H1 (cell line): ENCODE measurements around the gene COL20A1. TPM values are rescaled to one million over a fixed set of nuclear protein-coding genes. Genes with fewer than 3 reads are reported as not detected.

ENCODE experiments used
- CTCF ChIA-PET: fragments of 300-600 bp; sonication (Branson Sonifier 250); formaldehyde crosslinking; loops from one replicate; lab custom pipeline; 2021; ENCODE audit not compliant: partially characterized antibody; lab: Charles Lee
- POLR2A ChIA-PET: fragments of 300-600 bp; sonication (Branson Sonifier 250); formaldehyde crosslinking; loops from one replicate; lab custom pipeline; 2021; ENCODE audit warnings: inconsistent platforms; ENCODE audit not compliant: partially characterized antibody; lab: Charles Lee
- DNase-seq, 2 experiments: peaks; one replicate each; pipeline versions ENCODE4 v3.0.0 to v3.0.0-alpha.2; 2010 to 2022; ENCODE audit warnings: low spot score in 2 of 2, low read depth in 1 of 2, mixed read lengths in 1 of 2
- FAIRE-seq: peaks from 2 replicates; lab custom pipeline; 2011; peaks lifted over from hg19 to GRCh38; lab: Jason Lieb, UNC
- H2AFZ ChIP-seq: 2 replicates; pipeline ENCODE4 v1.8.1; 2012; ENCODE audit warnings: low read length, inconsistent platforms
- H2AK5ac ChIP-seq: 2 replicates; pipeline ENCODE4 v1.6.1; 2013; ENCODE audit warnings: low read depth, low read length
- H2BK120ac ChIP-seq: replicated peaks from 2 replicates; pipeline ENCODE3; 2013; ENCODE audit warnings: low read depth, low read length, inconsistent platforms
- H2BK12ac ChIP-seq: 2 replicates; pipeline ENCODE4 v1.6.1; 2013; ENCODE audit warnings: low read depth, low read length
- H2BK15ac ChIP-seq: 2 replicates; pipeline ENCODE4 v1.6.1; 2013; ENCODE audit warnings: low read length
- H2BK20ac ChIP-seq: 2 replicates; pipeline ENCODE4 v1.6.1; 2013; ENCODE audit warnings: low read length
- H2BK5ac ChIP-seq: 2 replicates; pipeline ENCODE4 v1.6.1; 2013; ENCODE audit warnings: low read depth, low read length
- H3K14ac ChIP-seq: 2 replicates; pipeline ENCODE4 v1.6.1; 2013; ENCODE audit warnings: inconsistent platforms; ENCODE audit not compliant: insufficient read length
- H3K18ac ChIP-seq: 2 replicates; pipeline ENCODE4 v1.6.1; 2013; ENCODE audit warnings: low read length; ENCODE audit errors: extremely low read depth
- H3K23ac ChIP-seq: 2 replicates; pipeline ENCODE4 v1.6.1; 2013; ENCODE audit warnings: inconsistent platforms; ENCODE audit not compliant: insufficient read length
- H3K23me2 ChIP-seq: 2 replicates; pipeline ENCODE4 v1.6.1; 2013; ENCODE audit warnings: low read depth, low read length
- H3K27ac ChIP-seq: 2 replicates; pipeline ENCODE4 v1.6.1; 2011; ENCODE audit warnings: low read depth, low read length, inconsistent platforms
- H3K27me3 ChIP-seq, 4 experiments: replicated peaks in 1 of 4; 1 replicate in 1 of 4; 2 replicates in 3 of 4; pipeline versions ENCODE4 v1.6.1 to v1.8.1; 2011 to 2013; ENCODE audit warnings: low read length in 3 of 4, mild to moderate bottlenecking in 3 of 4, inconsistent platforms in 2 of 4, mixed read lengths in 2 of 4, moderate library complexity in 1 of 4; ENCODE audit not compliant: control insufficient read depth in 3 of 4, insufficient read depth in 3 of 4; ENCODE audit errors: extremely low read depth in 1 of 4
- H3K36me3 ChIP-seq, 4 experiments: 2 replicates each; pipeline versions ENCODE4 v1.6.1 to v1.8.1; 2011 to 2013; ENCODE audit warnings: mild to moderate bottlenecking in 4 of 4, low read length in 3 of 4, moderate library complexity in 2 of 4, control low read depth in 1 of 4, inconsistent platforms in 1 of 4; ENCODE audit not compliant: insufficient read depth in 4 of 4, control insufficient read depth in 2 of 4
- H3K4ac ChIP-seq: replicated peaks from 2 replicates; pipeline ENCODE3; 2013; ENCODE audit warnings: low read length, low read depth, mixed read lengths, inconsistent platforms; ENCODE audit not compliant: insufficient read length
- H3K4me1 ChIP-seq, 4 experiments: replicated peaks in 1 of 4; 1 replicate in 1 of 4; 2 replicates in 3 of 4; pipeline versions ENCODE4 v1.6.1 to v1.8.1; 2011 to 2013; ENCODE audit warnings: low read length in 3 of 4, inconsistent platforms in 2 of 4, mixed read lengths in 1 of 4; ENCODE audit not compliant: insufficient read depth in 4 of 4, control insufficient read depth in 3 of 4
- H3K4me2 ChIP-seq, 2 experiments: 2 replicates each; pipeline versions ENCODE4 v1.6.1 to v1.8.1; 2011 to 2013; ENCODE audit warnings: low read depth in 2 of 2, low read length in 2 of 2, control low read depth in 1 of 2, inconsistent platforms in 1 of 2, mild to moderate bottlenecking in 1 of 2; ENCODE audit not compliant: insufficient read depth in 1 of 2
- H3K4me3 ChIP-seq, 4 experiments: fragments of 200-600, 300-600 bp in 1 of 4; sonication (generic), shearing (Covaris generic), sonication (Bioruptor Twin) in 1 of 4; 2 replicates each; pipeline versions ENCODE4 v1.5.1 to v1.8.1; 2011 to 2016; ENCODE audit warnings: low read length in 4 of 4, low read depth in 3 of 4, control low read depth in 2 of 4, inconsistent platforms in 2 of 4, mild to moderate bottlenecking in 2 of 4, mixed read lengths in 1 of 4, moderate library complexity in 1 of 4; ENCODE audit not compliant: insufficient read depth in 2 of 4; ENCODE audit errors: extremely low read depth in 1 of 4
- H3K56ac ChIP-seq: replicated peaks from 2 replicates; pipeline ENCODE3; 2013; ENCODE audit warnings: low read depth, mild to moderate bottlenecking, mixed read lengths, low read length, inconsistent platforms; ENCODE audit not compliant: insufficient read length
- H3K79me1 ChIP-seq: 2 replicates; pipeline ENCODE4 v1.6.1; 2013; ENCODE audit warnings: low read depth, low read length, control low read depth
- H3K79me2 ChIP-seq, 2 experiments: 2 replicates each; pipeline versions ENCODE4 v1.6.1 to v1.8.1; 2012 to 2013; ENCODE audit warnings: low read length in 2 of 2, mild to moderate bottlenecking in 2 of 2, inconsistent platforms in 1 of 2; ENCODE audit not compliant: insufficient read depth in 2 of 2, control insufficient read depth in 1 of 2
- H3K9ac ChIP-seq, 4 experiments: replicated peaks in 1 of 4; 1 replicate in 1 of 4; 2 replicates in 3 of 4; pipeline versions ENCODE4 v1.6.1 to v1.8.1; 2011 to 2013; ENCODE audit warnings: low read depth in 3 of 4, low read length in 3 of 4, control low read depth in 2 of 4, mild to moderate bottlenecking in 2 of 4, moderate library complexity in 2 of 4, inconsistent platforms in 1 of 4; ENCODE audit errors: extremely low read depth in 1 of 4
- H3K9me3 ChIP-seq, 2 experiments: 2 replicates each; pipeline versions ENCODE4 v1.6.1 to v1.8.1; 2012 to 2013; ENCODE audit warnings: mild to moderate bottlenecking in 2 of 2, moderate library complexity in 2 of 2, control low read depth in 1 of 2, inconsistent platforms in 1 of 2, low read depth in 1 of 2, low read length in 1 of 2, mixed read lengths in 1 of 2; ENCODE audit not compliant: insufficient read depth in 2 of 2
- H4K20me1 ChIP-seq, 2 experiments: replicated peaks in 1 of 2; 2 replicates each; pipeline versions ENCODE3 to v1.8.1; 2011 to 2013; ENCODE audit warnings: inconsistent platforms in 2 of 2, low read length in 2 of 2, mild to moderate bottlenecking in 1 of 2; ENCODE audit not compliant: insufficient read depth in 2 of 2, control insufficient read depth in 1 of 2
- H4K5ac ChIP-seq: 2 replicates; pipeline ENCODE4 v1.6.1; 2013; ENCODE audit warnings: low read length, low read depth, mixed read lengths, inconsistent platforms; ENCODE audit not compliant: insufficient read length
- H4K8ac ChIP-seq: 2 replicates; pipeline ENCODE4 v1.8.0; 2013; ENCODE audit warnings: mild to moderate bottlenecking, moderate library complexity, low read length, inconsistent platforms; ENCODE audit not compliant: insufficient read depth; ENCODE audit errors: extremely low read depth
- H4K91ac ChIP-seq: replicated peaks from 2 replicates; pipeline ENCODE3; 2013; ENCODE audit warnings: low read length, mixed read lengths, inconsistent platforms; ENCODE audit not compliant: insufficient read length
- ASH2L ChIP-seq: fragments of 200-600, 300-600 bp; sonication (generic); IDR thresholded peaks from one replicate; pipeline ENCODE4 v1.7.1; 2017; ENCODE audit warnings: low read length
- BRCA1 ChIP-seq: IDR thresholded peaks from 2 replicates; pipeline ENCODE4 v1.6.1; 2012; ENCODE audit warnings: low read depth, low read length, improper control_type of control experiment
- CHD2 ChIP-seq: IDR thresholded peaks from 2 replicates; pipeline ENCODE4 v1.6.1; 2012; ENCODE audit warnings: low read length, improper control_type of control experiment
- GABPA ChIP-seq: IDR thresholded peaks from 2 replicates; pipeline ENCODE4 v1.6.1; 2011; ENCODE audit warnings: mild to moderate bottlenecking, low read length, moderate library complexity, borderline replicate concordance; ENCODE audit not compliant: insufficient read depth
- RAD21 ChIP-seq, 2 experiments: IDR thresholded peaks in 1 of 2; conservative IDR thresholded peaks in 1 of 2; 2 replicates each; pipeline ENCODE4 v1.6.1; 2011; ENCODE audit warnings: low read depth in 2 of 2, low read length in 2 of 2, improper control_type of control experiment in 1 of 2, inconsistent platforms in 1 of 2, mild to moderate bottlenecking in 1 of 2, moderate library complexity in 1 of 2
- RNF2 ChIP-seq: fragments of 200-900, 300-1000 bp; sonication (generic); IDR thresholded peaks from 2 replicates; pipeline ENCODE4 v1.7.1; 2016; ENCODE audit warnings: borderline replicate concordance, low read depth, mild to moderate bottlenecking, antibody characterized with exemption, low read length; ENCODE audit not compliant: poor library complexity, severe bottlenecking; ENCODE audit errors: missing control alignments
- SAP30 ChIP-seq: fragments of 300-600 bp; sonication (generic); IDR thresholded peaks from 2 replicates; pipeline ENCODE4 v1.7.1; 2012; ENCODE audit warnings: low read length, moderate library complexity, mild to moderate bottlenecking, inconsistent platforms; ENCODE audit not compliant: insufficient read depth, insufficient replicate concordance
- TBP ChIP-seq: IDR thresholded peaks from 2 replicates; pipeline ENCODE4 v1.6.1; 2011; ENCODE audit warnings: low read depth, low read length, improper control_type of control experiment
- WGBS, 2 experiments: shearing (Covaris generic) in 1 of 2; methylation state at CpG; one replicate each; pipeline versions ENCODE4 v1.1.6 to v1.1.7; 2013 to 2015; ENCODE audit warnings: low lambda C conversion rate in 2 of 2, mixed read lengths in 2 of 2, inconsistent platforms in 1 of 2, low coverage in 1 of 2, missing lambda C conversion rate in 1 of 2; ENCODE audit not compliant: insufficient replicate concordance in 2 of 2, insufficient coverage in 1 of 2, insufficient read length in 1 of 2; ENCODE audit errors: extremely low coverage in 1 of 2, missing lambda C conversion rate in 1 of 2; 5-methylcytosine and 5-hydroxymethylcytosine counted together
- polyA plus RNA-seq, 7 experiments: library from polyadenylated mRNA; depleted of rRNA in 3 of 7; stranded (reverse) in 5 of 7; unstranded in 2 of 7; fragments of >200 nt in 5 of 7; fragments of 200-250 nt in 2 of 7; gene quantifications; 1 replicate in 5 of 7; 2 replicates in 1 of 7; 4 replicates in 1 of 7; pipeline versions ENCODE4 v1.2.1 to v1.2.3, GENCODE V29; 2011 to 2013; ENCODE audit warnings: missing spikeins in 2 of 7, mixed read lengths in 2 of 7
- total RNA-seq: library from RNA; stranded (reverse); fragmentation: NEBNext Ultra II Directional; extraction: Animal tissue kit (Norgen Biotek cat#: 25700); gene quantifications from 2 replicates; pipeline ENCODE4 v1.2.1, GENCODE V29; 2021
- TF ChIP-seq, protein P1 (sequence below): IDR thresholded peaks from 2 replicates; pipeline ENCODE4 v1.6.1; 2012; ENCODE audit warnings: inconsistent platforms
- TF ChIP-seq, protein P2 (sequence below): IDR thresholded peaks from 2 replicates; pipeline ENCODE4 v1.6.1; 2011; ENCODE audit warnings: low read depth, mild to moderate bottlenecking, low read length; ENCODE audit not compliant: insufficient read depth

The COL20A1 gene
- total and polyA plus RNA-seq, 2 of the 8 experiments (the other 6 are each of a cell fraction or from before 2014, with no cell fraction given): 0.19 to 0.21 TPM

DNA sequence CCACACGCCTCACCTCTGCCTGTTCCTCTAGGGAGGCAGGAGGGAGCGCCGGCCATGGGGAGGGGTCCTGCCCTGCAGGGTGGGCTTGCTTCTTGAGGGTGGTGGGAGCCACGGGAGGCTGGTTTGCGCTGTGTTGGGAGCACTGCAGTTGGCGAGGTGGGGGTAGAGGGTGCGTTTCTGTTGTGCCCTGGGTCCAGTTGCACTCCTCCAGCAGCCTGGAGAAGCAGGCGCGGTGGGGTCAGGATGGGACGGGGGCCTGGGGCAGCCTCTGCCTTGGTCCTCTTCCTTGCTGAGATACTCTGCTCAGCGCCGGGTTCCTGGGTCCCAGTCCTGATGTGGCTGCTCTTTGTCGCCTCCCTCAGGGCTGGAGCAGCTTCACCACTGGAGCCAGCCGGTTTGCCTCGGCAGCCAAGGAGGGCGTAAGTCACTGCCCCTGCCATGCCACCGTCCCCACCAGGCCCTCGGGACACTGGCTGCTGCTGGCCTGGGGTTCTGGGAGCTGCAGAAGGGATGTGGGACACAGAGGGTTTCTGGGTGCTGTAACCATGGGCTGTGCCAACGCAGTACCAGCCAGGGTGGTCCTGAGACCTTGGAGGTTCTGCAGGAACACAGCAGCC lies 11.9 kb upstream of the COL20A1 start:
- POLR2A ChIA-PET: interaction anchor here (1.0 to 5.3 kb wide), 5 partner anchors 11 to 66 kb away, joined by 3 to 26 read pairs (median 4); partner anchors contain the start of genes BIRC7 and COL20A1
- no peak for FAIRE-seq
- TF ChIP-seq RNF2: no peak
- no peak for TF ChIP-seq SAP30
- no peak for TF ChIP-seq ASH2L
- no peak for TF ChIP-seq TBP
- no peak for TF ChIP-seq CHD2
- peak; percentile 51 to 63 for TF ChIP-seq RAD21 (IDR thresholded peaks at IDR 0.05 in 1 of 2, conservative IDR thresholded peaks at IDR 0.05 in 1 of 2; ENCODE audit: low read depth in 2 of 2, low read length in 2 of 2)
- TF ChIP-seq, protein P1, sequence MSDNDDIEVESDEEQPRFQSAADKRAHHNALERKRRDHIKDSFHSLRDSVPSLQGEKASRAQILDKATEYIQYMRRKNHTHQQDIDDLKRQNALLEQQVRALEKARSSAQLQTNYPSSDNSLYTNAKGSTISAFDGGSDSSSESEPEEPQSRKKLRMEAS: no peak
- 0 out of 2 replicates have a peak, but pooled peaks have one; percentile 65 for TF ChIP-seq GABPA
- no peak for TF ChIP-seq BRCA1
- TF ChIP-seq, protein P2, sequence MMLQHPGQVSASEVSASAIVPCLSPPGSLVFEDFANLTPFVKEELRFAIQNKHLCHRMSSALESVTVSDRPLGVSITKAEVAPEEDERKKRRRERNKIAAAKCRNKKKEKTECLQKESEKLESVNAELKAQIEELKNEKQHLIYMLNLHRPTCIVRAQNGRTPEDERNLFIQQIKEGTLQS: no peak

More for the DNA sequence above, 11.9 kb upstream of the COL20A1 start:
- Histone ChIP-seq H3K79me1 (peaks cover 7% of the 10 kb centered on the region; the same call in 1 of the 2 replicates), H3K27ac (no peak overlapping the region), H2BK15ac (no peak overlapping the region), H3K23ac (no peak overlapping the region), H4K8ac (peak overlapping the region; percentile 18; the same call in 1 of the 2 replicates), H3K18ac (no peak overlapping the region), H2BK20ac (no peak overlapping the region), H4K91ac (no peak overlapping the region), H3K27me3 (no peaks in the 10 kb centered on the region), H3K4me3 (no peak overlapping the region), H3K9ac (no peak overlapping the region), H3K79me2 (peaks cover 2 to 8% of the 10 kb centered on the region in 2 experiments; a peak in 3 of 4 replicates), H3K4ac (no peak overlapping the region), H4K20me1 (peaks cover 12 to 30% of the 10 kb centered on the region in 2 experiments), H2BK5ac (no peak overlapping the region; the same call in 1 of the 2 replicates), H2BK12ac (no peak overlapping the region; the same call in 1 of the 2 replicates), H3K4me2 (no peak overlapping the region), H2AK5ac (no peak overlapping the region), H3K36me3 (peaks cover 6 to 45% (median 26%) of the 10 kb centered on the region in 4 experiments), H2AFZ (no peak overlapping the region), H3K23me2 (peaks cover 2% of the 10 kb centered on the region; the same call in 1 of the 2 replicates), H3K9me3 (no peaks in the 10 kb centered on the region), H3K56ac (no peak overlapping the region), H3K14ac (no peak overlapping the region), H2BK120ac (no peak overlapping the region), H3K4me1 (no peaks in the 10 kb centered on the region), H4K5ac (no peak overlapping the region)
- DNase-seq: no peak
- CTCF ChIA-PET: interaction anchor here (0.7 to 9.6 kb wide), 33 partner anchors 8 to 340 kb away, joined by 3 to 82 read pairs (median 5); partner anchors contain the start of genes ARFGAP1 and BIRC7
- WGBS, 2 experiments: 77% methylated on average over 19 of the region's 19 CpGs; no CpG with 5 or more reads in 1 of the 2 experiments
